K562 (cell line): ENCODE measurements around the gene PDLIM4. TPM values are rescaled to one million over a fixed set of nuclear protein-coding genes. Genes with fewer than 3 reads are reported as not detected.

Experiments
- ATAC-seq: fragments of 200-7000 bp; cut with Tn5 transposase; 3 replicates; pipeline ENCODE4 v1.9.1; 2020; ENCODE audit warnings: moderate library complexity
- BruUV-seq: library from RNA; stranded (reverse); fragments of 400-500 nt; replicated peaks from 2 replicates; lab custom pipeline; 2021; lab: Mats Ljungman, UMichigan
- CTCF ChIA-PET: fragments of 300-600 bp; formaldehyde crosslinking; extraction: SDS; loops from one replicate; lab custom pipeline; 2021; ENCODE audit warnings: low intra/inter-chr PET ratio; lab: Yijun Ruan, JAX
- POLR2A ChIA-PET: fragments of 300-600, 350-650 bp; sonication (Branson Sonifier 250); formaldehyde crosslinking; extraction: SDS; loops from one replicate; lab custom pipeline; 2021; ENCODE audit warnings: antibody characterized with exemption, inconsistent platforms; lab: Yijun Ruan, JAX
- DNase-seq, 4 experiments: peaks; one replicate each; pipeline versions ENCODE4 v3.0.0 to v3.0.0-alpha.2; 2011 to 2018; ENCODE audit warnings: low spot score in 3 of 4, mixed read lengths in 3 of 4; ENCODE audit errors: extremely low read depth in 1 of 4
- FAIRE-seq: peaks from 2 replicates; lab custom pipeline; 2011; peaks lifted over from hg19 to GRCh38; lab: Jason Lieb, UNC
- H2AFZ ChIP-seq: 2 replicates; pipeline ENCODE4 v1.6.0; 2011; ENCODE audit warnings: low read depth, low read length, control low read depth, inconsistent platforms
- H3K27ac ChIP-seq: fragments of 200-600 bp; 3 replicates; pipeline ENCODE4 v1.8.0; 2011; ENCODE audit warnings: low read depth, mild to moderate bottlenecking, control low read depth, inconsistent platforms, low read length, moderate library complexity, mixed read lengths; ENCODE audit errors: extremely low read depth
- H3K27me3 ChIP-seq, 2 experiments: fragments of 300-600 bp in 1 of 2; 2 replicates in 1 of 2; 3 replicates in 1 of 2; pipeline versions ENCODE4 v1.6.0 to v1.8.0; 2011; ENCODE audit warnings: inconsistent platforms in 2 of 2, low read length in 2 of 2, mild to moderate bottlenecking in 1 of 2, mixed read lengths in 1 of 2, moderate library complexity in 1 of 2; ENCODE audit not compliant: control insufficient read depth in 2 of 2, insufficient read depth in 2 of 2
- H3K36me3 ChIP-seq: fragments of 300-600 bp; 3 replicates; pipeline ENCODE4 v1.8.0; 2011; ENCODE audit warnings: mild to moderate bottlenecking, low read length, inconsistent platforms; ENCODE audit not compliant: control insufficient read depth, insufficient read depth
- H3K4me1 ChIP-seq, 2 experiments: fragments of 200-600 bp in 1 of 2; replicated peaks in 1 of 2; 2 replicates in 1 of 2; 3 replicates in 1 of 2; pipeline versions ENCODE4 v1.5.1 to v1.8.0; 2011; ENCODE audit warnings: inconsistent platforms in 2 of 2, low read length in 2 of 2, mild to moderate bottlenecking in 1 of 2, mixed read lengths in 1 of 2, moderate library complexity in 1 of 2; ENCODE audit not compliant: control insufficient read depth in 2 of 2, insufficient read depth in 2 of 2
- H3K4me2 ChIP-seq: 2 replicates; pipeline ENCODE4 v1.6.1; 2011; ENCODE audit warnings: low read length, control low read depth, inconsistent platforms, mixed read lengths; ENCODE audit not compliant: insufficient read depth
- H3K4me3 ChIP-seq: fragments of 200-600 bp; sonication (generic), shearing (Covaris generic); 2 replicates; pipeline ENCODE4 v1.5.1; 2016; ENCODE audit warnings: control low read depth, inconsistent platforms
- H3K79me2 ChIP-seq: fragments of 200-600 bp; 3 replicates; pipeline ENCODE4 v1.8.0; 2011; ENCODE audit warnings: low read length, inconsistent platforms; ENCODE audit not compliant: control insufficient read depth, insufficient read depth
- H3K9ac ChIP-seq, 2 experiments: 2 replicates each; pipeline versions ENCODE4 v1.6.0 to v1.6.1; 2011; ENCODE audit warnings: low read depth in 2 of 2, low read length in 2 of 2, control low read depth in 1 of 2, inconsistent platforms in 1 of 2, mild to moderate bottlenecking in 1 of 2, mixed read lengths in 1 of 2; ENCODE audit not compliant: insufficient read depth in 1 of 2
- H3K9me1 ChIP-seq: one replicate; pipeline ENCODE4 v1.6.0; 2011; ENCODE audit warnings: inconsistent platforms, mild to moderate bottlenecking, low read length, moderate library complexity; ENCODE audit not compliant: control insufficient read depth, insufficient read depth
- H3K9me3 ChIP-seq: replicated peaks from 2 replicates; pipeline ENCODE4 v1.5.1; 2011; ENCODE audit warnings: low read depth, low read length, inconsistent platforms; ENCODE audit not compliant: control insufficient read depth, insufficient read depth
- H4K20me1 ChIP-seq: replicated peaks from 2 replicates; pipeline ENCODE4 v1.6.1; 2011; ENCODE audit warnings: low read length, inconsistent platforms, mixed read lengths; ENCODE audit not compliant: control insufficient read depth, insufficient read depth
- FIP1L1 ChIP-seq: fragments of 200-400 bp; formaldehyde crosslinking; IDR thresholded peaks from 2 replicates; pipeline ENCODE4 v1.6.1; 2018; ENCODE audit warnings: mild to moderate bottlenecking, low read depth, low read length; ENCODE audit not compliant: poor library complexity, severe bottlenecking
- GTF2A2 ChIP-seq: IDR thresholded peaks from 2 replicates; pipeline ENCODE4 v1.6.1; 2016; ENCODE audit warnings: mild to moderate bottlenecking, missing genetic modification characterization, missing compliant biosample characterization
- SRSF7 ChIP-seq: fragments of 200-400 bp; formaldehyde crosslinking; optimal IDR thresholded peaks from 2 replicates; pipeline ENCODE3; 2017; ENCODE audit warnings: mild to moderate bottlenecking, low read depth, low read length
- ZNF140 ChIP-seq: fragments of 250-450 bp; sonication (Bioruptor Pico); IDR thresholded peaks from 2 replicates; pipeline ENCODE4 v1.8.0; 2021; ENCODE audit warnings: moderate library complexity, mild to moderate bottlenecking, inconsistent platforms
- WGBS: fragments of 100-300 bp; shearing (Covaris generic); methylation state at CpG from one replicate; pipeline ENCODE4 v1.1.6; 2016; ENCODE audit warnings: low coverage, mixed read lengths; ENCODE audit not compliant: insufficient coverage; ENCODE audit errors: missing lambda C conversion rate; 5-methylcytosine and 5-hydroxymethylcytosine counted together
- in situ Hi-C: fragments of 300-500 bp; cut with MboI; formaldehyde crosslinking; loops from 4 replicates; pipeline ENCODE4 v1.15.0; 2018; ENCODE audit warnings: inconsistent platforms, mixed read lengths
- intact Hi-C: fragments of 100-400 bp; cut with micrococcal nuclease; formaldehyde crosslinking; loops from 2 replicates; pipeline ENCODE4 v1.14.2; 2022
- polyA plus RNA-seq, 8 experiments: library from polyadenylated mRNA; depleted of rRNA in 4 of 8; stranded (reverse) in 5 of 8; unstranded in 3 of 8; fragments of >200 nt; fragmentation: Nextera tagmentation in 2 of 8; fragmentation: Illumina TruSeq in 1 of 8; extraction: Ambion mirVana in 2 of 8; extraction: Trizol in 1 of 8; gene quantifications; 2 replicates each; pipeline versions ENCODE4 v1.2.1 to v1.2.3, GENCODE V29; 2011 to 2014; ENCODE audit warnings: inconsistent platforms in 1 of 8, missing spikeins in 1 of 8
- total RNA-seq, 7 experiments: library from RNA; depleted of rRNA in 6 of 7; stranded (reverse); fragments of >200 nt in 6 of 7; fragmentation: Illumina TruSeq in 2 of 7; extraction: Trizol in 2 of 7; gene quantifications; 2 replicates each; pipeline versions ENCODE4 v1.2.1 to v1.2.3, GENCODE V29; 2011 to 2021; ENCODE audit warnings: low replicate concordance in 1 of 7
- TF ChIP-seq, protein P1 (sequence below): fragments of 250-450 bp; sonication (Bioruptor Pico); IDR thresholded peaks from 2 replicates; pipeline ENCODE4 v1.5.1; 2021; ENCODE audit warnings: mild to moderate bottlenecking

The PDLIM4 gene
- total and polyA plus RNA-seq, 9 of the 15 experiments (the other 6 are each of a cell fraction or from before 2014, with no cell fraction given) = 0.28 to 32.8 (median 13.1) TPM

- BruUV-seq = no TSS peak
- CTCF ChIA-PET = no interaction called here
- Histone ChIP-seq H3K27ac (no peak overlapping the region), H3K9me1 (no peaks in the 10 kb centered on the region), H3K4me3 (no peak overlapping the region), H3K9me3 (no peaks in the 10 kb centered on the region), H3K79me2 (peaks cover 22% of the 10 kb centered on the region), H3K36me3 (no peaks in the 10 kb centered on the region), H3K9ac (no peak overlapping the region), H4K20me1 (no peaks in the 10 kb centered on the region), H3K4me2 (no peak overlapping the region), H2AFZ (no peak overlapping the region), H3K4me1 (peaks cover 12 to 15% of the 10 kb centered on the region in 2 experiments; a peak in 4 of 5 replicates), H3K27me3 (no peaks in the 10 kb centered on the region)
- TF ChIP-seq, protein P1, sequence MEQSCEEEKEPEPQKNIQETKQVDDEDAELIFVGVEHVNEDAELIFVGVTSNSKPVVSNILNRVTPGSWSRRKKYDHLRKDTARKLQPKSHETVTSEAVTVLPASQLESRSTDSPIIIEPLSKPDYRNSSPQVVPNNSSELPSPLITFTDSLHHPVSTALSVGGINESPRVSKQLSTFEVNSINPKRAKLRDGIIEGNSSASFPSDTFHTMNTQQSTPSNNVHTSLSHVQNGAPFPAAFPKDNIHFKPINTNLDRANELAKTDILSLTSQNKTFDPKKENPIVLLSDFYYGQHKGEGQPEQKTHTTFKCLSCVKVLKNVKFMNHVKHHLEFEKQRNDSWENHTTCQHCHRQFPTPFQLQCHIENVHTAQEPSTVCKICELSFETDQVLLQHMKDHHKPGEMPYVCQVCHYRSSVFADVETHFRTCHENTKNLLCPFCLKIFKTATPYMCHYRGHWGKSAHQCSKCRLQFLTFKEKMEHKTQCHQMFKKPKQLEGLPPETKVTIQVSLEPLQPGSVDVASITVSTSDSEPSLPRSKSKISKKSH = no peak
- TF ChIP-seq FIP1L1 = no peak
- TF ChIP-seq SRSF7 = no peak
- no peak for TF ChIP-seq ZNF140 (CRISPR knock-in tag)
- TF ChIP-seq GTF2A2 (tag) = no peak
- 85% methylated on average over 3 of the region's 3 CpGs for WGBS
- DNase-seq (no peak), ATAC-seq (no peak), FAIRE-seq (no peak)
- POLR2A ChIA-PET = interaction anchor here (1.2 kb wide), 1 partner anchor 24 kb away, joined by 3 read pairs; no protein-coding TSS in a partner anchor
- in situ Hi-C loops (no loop called here), intact Hi-C loops (no loop called here)
Measured at GRCh38 chr5:132289097-132289496, 31.6 kb downstream of the PDLIM4 start.
